Stimulated activated CD4-positive, alpha-beta T cell treated with anti-CD3 and anti-CD28 coated beads, Interleukin-15, amount 100 ng/mL, for 48 hours (primary cell): ENCODE measurements around the gene HCK.

Experiments used
- DNase-seq, 2 donors: peaks; one replicate each; pipeline ENCODE4 v3.0.0-alpha.2; 2020; ENCODE audit warnings: low read depth in 2 of 2

Gene HCK

DNA sequence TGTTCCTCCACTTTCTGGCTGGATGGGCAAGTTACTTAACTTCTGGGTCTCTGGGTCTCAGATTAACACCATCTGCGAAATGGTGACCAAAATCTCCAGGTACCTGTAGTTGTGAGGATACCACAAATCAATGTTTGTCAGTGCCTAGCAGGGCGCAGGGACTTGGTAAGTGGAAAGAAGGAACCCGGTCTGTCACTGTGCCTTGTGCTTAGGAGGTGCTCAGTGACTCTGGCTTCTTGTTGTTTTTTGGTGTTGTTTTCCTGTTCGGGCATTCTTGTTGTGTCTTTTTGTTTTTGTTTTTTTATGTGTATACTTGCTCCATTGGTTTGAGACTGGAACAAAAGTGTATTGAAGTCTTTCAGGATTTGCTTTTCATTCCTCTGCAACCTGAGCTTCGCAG, 75.3 kb downstream of the HCK start:
- DNase-seq, result no peak

- DNase-seq, result no peak
Observed at GRCh38 chr20:32128167-32128566, 76.1 kb downstream of the HCK start.

DNA sequence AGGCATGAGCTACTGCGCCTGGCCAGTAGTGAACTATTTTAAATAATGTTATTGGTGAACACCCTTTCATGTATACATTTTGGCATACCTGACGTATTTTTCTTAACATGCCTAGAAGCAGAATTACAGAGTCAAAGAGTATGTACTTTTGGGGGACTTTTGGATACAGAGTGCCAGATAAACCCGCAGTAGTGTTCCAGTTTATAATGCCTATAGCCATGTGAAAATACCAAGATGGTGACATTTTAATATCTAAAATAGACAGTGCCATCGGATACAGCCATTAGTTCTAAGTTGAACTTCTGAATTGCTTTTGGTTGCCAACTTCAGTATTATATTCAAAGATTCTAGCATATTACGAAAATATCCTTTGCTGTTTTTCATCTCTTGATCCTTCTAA, 77.8 kb downstream of the HCK start:
- DNase-seq, result no peak

- DNase-seq, result no peak
Observed at GRCh38 chr20:32130352-32130751, 78.3 kb downstream of the HCK start.

- DNase-seq, result no peak
Observed at GRCh38 chr20:32130965-32131364, 78.9 kb downstream of the HCK start.

- no peak for DNase-seq
Observed at GRCh38 chr20:32132911-32133549, 81.0 kb downstream of the HCK start.

- no peak for DNase-seq
Observed at GRCh38 chr20:32134026-32134425, 82.0 kb downstream of the HCK start.

DNA sequence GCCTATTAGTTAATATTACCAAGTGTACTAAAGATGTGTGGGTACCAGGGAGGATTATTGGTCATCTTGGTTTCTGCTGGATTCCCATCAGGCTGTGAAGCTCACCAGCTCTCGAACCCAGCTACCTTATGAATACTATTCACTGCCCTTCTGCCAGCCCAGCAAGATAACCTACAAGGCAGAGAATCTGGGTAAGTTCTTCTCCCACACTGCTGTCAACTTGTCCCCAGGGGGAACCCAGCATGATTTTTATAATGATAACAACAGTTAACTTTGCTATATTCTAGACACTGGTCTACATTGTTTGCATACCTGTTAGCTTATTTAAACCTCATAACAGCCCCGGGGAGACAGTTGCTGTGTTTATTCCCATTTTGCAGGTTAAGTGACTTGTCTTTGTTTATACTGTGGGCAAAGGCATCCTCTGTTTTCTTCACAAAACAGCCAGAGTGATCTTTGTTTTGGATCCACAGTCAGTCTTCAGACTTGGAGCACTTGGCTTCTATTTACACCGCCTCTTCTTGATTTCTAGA, 84.0 kb downstream of the HCK start:
- no peak for DNase-seq

- no peak for DNase-seq
Observed at GRCh38 chr20:32138921-32139320, 86.9 kb downstream of the HCK start.

DNA sequence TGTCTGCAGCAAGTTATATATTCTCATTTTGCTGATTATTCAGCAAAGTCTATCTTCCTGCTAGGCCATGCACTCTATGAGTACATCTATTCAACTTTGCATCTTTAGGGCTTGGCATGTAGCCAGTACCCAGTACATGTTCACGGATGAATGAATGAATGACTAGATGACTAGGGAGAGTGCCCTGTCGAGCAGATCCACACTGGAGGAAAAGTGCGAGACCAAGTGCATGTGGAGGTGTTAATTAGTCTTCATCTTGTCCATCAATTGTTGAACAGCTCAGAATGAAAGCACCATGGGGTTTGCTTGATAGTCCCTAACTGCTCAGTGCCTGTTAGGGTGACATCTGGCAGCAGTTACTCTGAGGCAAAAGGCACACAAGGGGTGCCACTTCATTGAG, 87.9 kb downstream of the HCK start:
- no peak for DNase-seq

DNA sequence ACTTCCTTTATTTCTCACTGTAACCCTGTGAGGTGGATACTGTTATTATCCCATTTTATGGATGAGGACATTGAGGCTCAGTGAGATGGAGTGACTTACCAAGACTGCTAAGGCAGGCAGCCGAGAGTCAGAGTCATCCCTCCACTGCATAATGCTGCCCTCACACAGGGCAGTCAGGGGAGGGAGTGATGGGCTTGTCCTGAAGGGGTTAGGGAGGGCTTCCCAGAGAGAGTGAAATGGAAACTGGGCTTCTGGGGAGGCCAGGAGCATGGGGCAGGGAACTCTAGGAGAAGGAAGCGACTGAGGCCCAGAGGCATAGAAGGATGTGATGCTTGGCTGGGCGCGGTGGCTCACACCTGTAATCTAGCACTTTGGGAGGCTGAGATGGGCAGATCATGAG, 88.6 kb downstream of the HCK start:
- DNase-seq, result no peak

DNA sequence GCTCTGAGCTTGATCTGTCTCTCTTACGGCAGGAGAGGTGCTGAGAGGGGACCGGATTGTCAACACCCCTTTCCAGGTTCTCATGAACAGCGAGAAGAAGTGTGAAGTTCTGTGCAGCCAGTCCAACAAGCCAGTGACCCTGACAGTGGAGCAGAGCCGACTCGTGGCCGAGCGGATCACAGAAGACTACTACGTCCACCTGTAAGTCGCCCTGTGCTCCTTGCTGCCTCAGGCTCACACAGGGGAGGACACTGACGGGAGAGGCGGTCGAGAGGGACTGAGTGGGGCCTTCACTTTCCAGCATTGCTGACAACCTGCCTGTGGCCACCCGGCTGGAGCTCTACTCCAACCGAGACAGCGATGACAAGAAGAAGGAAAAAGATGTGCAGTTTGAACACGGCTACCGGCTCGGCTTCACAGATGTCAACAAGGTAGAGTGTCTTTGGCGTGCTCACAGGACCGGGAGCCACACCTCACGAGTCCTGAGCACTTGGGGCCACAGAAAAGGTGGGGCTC, 89.5 kb downstream of the HCK start:
- DNase-seq, result no peak

DNA sequence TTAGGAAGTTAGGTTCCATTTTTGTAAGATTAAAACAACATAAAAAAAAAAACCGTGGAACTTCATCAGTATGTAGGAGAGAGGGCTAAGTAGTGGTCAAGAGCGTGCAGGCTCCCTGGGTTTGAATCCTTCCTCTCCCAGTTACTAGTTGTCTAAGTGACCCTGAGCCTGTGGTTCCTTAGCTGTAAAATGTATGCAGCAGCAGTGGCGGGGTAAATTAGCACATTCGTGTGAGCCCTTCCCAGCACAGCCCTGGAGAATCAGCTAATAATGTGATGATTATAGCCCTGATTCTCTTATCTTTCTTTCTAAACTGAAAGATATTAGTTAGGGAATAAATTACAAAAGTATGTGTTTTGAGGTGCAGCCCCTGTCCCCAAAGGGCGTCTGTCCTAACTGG, 90.0 kb downstream of the HCK start:
- DNase-seq, result no peak

- DNase-seq, result no peak
Observed at GRCh38 chr20:32142991-32143390, 90.9 kb downstream of the HCK start.

- no peak for DNase-seq
Observed at GRCh38 chr20:32144898-32145662, 93.0 kb downstream of the HCK start.

GRCh38 chr20:32149566-32150170, 97.6 kb downstream of the HCK start:
- DNase-seq, result no peak

GRCh38 chr20:32150291-32150848, 98.3 kb downstream of the HCK start:
- DNase-seq, result no peak
